ENCODE measurements around the gene E2F2. TPM values are rescaled to one million over a fixed set of nuclear protein-coding genes. Genes with fewer than 3 reads are reported as not detected.
"Not testable (repeated sequence)": the region's sequence is repeated elsewhere in the genome, so short reads cannot be mapped to it uniquely, and the experiment has no call there.

The E2F2 gene
- polyA plus RNA-seq, 1 donor from 2014 or later: 2.2 TPM

DNA sequence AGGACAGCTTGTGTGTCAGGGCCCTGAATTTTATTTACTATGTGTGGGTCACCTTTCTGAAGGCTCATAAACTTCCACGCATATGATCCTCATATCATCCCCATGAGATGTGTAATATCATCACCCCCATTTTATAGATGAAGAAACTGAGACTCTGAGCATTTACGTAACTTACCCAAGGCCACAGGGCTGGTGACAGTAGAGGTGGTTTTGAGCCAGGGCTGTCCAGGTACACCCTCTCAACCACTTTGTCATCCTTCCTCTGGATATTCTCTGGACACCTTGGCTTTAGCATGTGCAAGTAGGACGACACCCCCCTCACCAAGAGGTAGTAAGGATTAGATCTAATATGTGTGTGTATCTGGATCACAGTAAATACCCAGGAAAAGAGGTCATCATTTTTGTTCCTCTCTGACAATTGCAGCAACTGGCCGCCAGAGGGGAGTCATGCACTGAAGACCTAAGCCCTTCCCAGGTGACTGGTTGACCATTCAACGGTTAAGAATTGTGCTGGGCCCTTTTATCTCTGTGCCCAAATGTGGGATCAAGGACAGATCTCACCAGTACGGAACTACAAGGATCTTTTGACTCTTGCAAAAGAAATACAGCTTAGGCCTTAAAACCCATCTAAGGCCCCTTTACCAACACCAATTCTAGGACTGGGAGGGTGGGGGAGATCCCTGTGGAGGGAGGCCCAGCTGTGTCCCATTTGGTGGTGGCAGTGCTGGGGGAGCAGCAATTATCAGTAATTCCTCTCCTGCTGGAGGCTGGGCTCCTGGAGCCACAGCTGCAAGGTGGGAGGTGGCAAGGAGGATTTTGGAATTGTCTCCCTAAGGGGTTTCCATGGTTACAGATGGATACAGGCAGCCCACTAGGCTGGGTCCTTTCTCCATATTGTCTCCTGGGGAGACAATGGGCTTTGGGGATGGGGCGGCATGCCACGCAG is 13.7 kb upstream of the E2F2 start:
- Mint-ChIP-seq H3K9me3 (no peaks in the 10 kb centered on the region), H3K36me3 (no peaks in the 10 kb centered on the region), H3K27me3 (no peaks in the 10 kb centered on the region), H3K27ac (no peak overlapping the region), H3K4me1 (peaks cover 11 to 23% (median 21%) of the 10 kb centered on the region in 3 donors), H3K4me3 (no peak overlapping the region)

DNA sequence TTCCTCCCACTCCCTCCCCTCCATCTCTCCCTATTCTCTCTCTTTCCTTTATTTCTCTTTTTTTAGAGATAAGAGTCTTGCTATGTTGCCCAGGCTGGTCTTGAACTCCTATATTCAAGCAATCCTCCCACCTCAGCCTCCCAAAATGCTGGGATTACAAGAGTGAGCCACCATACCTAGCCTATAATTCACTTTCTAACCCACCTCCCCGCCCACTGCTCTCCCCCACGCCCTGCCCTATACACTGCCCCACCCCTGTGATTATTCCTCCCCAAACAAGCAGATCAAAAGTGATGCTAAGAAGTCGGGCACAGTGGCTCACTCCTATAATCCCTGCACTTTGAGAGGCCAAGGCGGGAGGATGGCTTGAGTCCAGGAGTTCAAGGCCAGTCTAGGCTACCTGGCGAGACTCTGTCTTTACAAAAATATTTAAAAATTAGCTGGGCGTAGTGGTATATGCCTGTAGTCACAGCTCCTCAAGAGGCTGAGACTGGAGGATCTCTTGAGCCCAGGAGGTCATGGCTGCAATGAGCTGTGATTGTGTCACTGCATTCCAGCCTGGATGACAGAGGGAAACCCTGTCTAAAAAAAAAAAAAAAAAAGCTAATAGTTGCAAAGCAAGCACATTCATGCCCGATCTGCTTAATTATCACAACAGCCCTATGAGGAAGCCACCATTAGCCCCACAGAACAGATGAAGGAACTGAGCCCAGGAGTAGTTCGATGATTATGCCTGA is 12.8 kb upstream of the E2F2 start:
- Mint-ChIP-seq H3K4me3 (no peak overlapping the region), H3K9me3 (no peaks in the 10 kb centered on the region), H3K27ac (no peak overlapping the region), H3K4me1 (peaks cover 8 to 22% (median 19%) of the 10 kb centered on the region in 3 donors), H3K36me3 (no peaks in the 10 kb centered on the region), H3K27me3 (no peaks in the 10 kb centered on the region)

DNA sequence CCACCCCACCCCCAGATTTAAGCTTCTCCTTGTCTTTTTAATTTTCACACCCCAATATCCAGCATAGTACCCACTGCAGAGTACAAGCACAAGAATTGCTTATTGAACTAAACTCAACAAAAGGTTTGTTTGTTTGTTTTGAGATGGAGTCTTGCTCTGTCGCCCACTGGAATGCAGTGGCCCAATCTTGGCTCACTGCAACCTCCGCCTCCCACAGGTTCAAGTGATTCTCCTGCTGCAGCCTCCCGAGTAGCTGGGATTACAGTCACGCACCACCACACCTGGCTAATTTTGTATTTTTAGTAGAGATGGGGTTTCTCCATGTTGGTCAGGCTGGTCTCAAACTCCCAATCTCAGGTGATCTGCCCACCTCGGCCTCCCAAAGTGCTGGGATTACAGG is 11.9 kb upstream of the E2F2 start:
- not testable (repeated sequence) for H3K27ac Mint-ChIP-seq, H3K27me3 Mint-ChIP-seq, H3K36me3 Mint-ChIP-seq, H3K9me3 Mint-ChIP-seq, H3K4me3 Mint-ChIP-seq
- H3K4me1 Mint-ChIP-seq: peaks cover 6 to 21% (median 14%) of the 10 kb centered on the region in 3 donors

DNA sequence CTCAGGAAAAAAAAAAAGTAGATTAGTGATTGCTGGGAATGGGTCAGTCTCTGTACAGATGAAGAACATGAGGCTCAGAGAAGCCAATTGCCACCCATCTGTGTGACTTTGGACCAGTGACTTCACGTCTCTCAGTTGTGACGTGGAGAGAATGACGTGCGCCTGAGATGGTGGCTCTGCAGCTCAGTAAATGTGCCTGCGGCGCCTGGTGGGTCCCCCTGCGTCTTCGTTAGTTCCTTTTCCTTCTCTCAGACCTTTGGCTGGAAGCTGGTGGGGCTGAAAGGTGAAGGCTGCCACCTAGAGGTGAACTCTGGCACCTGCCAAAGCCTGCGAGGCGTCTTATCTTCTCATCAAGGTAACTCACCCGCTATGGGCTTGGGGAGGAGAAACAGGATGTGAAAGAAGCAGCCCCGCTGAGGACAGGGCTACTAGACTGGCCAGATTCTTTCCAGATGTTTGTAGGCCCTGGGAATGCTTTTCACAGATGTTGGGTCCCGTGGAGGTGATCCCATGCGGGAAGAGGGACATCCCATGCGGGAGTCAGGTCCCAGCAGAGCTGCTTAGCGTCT is 8.7 kb upstream of the E2F2 start:
- Mint-ChIP-seq H3K4me1 (peaks cover 18 to 24% (median 20%) of the 10 kb centered on the region in 3 donors), H3K27ac (peak overlapping the region; percentile 51 to 86 (median 59)), H3K36me3 (no peaks in the 10 kb centered on the region), H3K27me3 (no peaks in the 10 kb centered on the region), H3K4me3 (peak overlapping the region; percentile 19 to 89 (median 76)), H3K9me3 (no peaks in the 10 kb centered on the region)

DNA sequence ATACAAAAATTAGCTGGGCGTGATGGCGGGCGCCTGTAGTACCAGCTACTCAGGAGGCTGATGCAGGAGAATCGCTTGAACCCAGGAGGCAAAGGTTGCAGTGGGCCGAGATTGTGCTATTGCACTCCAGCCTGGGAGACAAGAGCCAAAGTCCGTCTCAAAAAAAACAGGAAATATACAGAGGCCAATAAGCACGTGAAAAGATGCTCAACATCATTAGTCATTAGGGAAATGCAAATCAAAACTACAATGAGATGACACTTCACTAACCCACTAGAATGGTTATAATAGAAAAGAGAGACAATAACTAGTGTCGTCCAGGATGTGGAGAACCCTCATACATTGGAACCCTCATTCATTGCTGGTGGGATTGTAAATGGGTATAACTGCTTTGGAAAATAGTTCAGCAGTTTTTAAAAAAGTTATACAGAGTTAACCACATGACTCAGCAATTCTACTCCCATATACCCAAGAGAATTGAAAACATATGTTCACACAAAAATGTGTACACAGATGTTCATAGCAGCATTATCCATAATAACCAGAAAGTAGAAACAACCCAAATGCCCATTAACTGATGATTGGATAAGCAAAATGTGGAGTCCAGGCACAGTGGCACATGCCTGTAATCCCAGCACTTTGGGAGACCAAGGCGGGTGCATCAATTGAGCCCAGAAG is 6.4 kb upstream of the E2F2 start:
- no peak overlapping the region for H3K4me3 Mint-ChIP-seq
- H3K27me3 Mint-ChIP-seq: no peaks in the 10 kb centered on the region
- H3K4me1 Mint-ChIP-seq: peaks cover 27 to 29% (median 27%) of the 10 kb centered on the region in 3 donors
- no peaks in the 10 kb centered on the region for H3K9me3 Mint-ChIP-seq
- H3K36me3 Mint-ChIP-seq: no peaks in the 10 kb centered on the region
- H3K27ac Mint-ChIP-seq: peak overlapping the region in 2 of 3 donors; percentile 40 to 88

DNA sequence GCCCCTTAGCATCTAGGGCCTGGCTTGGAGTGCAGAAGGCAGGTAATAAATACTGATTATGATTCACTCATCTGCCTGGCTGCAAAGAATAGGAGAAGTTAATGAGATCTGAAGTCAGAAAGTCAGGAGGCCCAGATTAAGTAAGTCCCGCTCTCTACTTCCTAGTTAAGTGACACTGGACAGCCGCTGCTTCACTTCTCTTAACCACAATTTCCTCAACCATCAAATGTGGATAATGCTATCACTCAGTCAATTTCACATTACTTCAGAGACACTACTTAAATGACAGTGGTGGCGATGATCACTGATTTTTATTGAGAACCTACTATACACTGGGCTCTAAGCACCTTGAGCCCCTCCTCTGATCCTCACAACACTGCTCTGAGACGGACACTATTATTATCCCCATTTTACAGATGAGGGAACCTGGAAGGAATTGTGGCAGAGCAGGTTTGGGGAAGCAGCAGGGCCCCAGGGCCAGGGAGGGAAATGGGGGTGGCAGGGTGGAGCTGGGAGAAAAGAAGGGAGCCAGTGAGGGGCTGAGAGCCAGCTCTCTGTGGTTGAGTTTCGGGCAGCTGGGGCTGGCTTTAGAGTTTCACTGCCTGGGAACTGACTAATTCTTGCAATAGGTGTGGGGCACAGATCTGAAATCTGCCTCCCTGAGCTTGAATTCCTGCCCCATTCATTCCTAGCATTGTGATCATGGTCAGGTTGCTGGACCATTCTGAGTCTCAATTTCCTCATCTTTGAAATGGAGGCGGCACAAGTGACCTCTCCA is 2.4 kb upstream of the E2F2 start:
- Mint-ChIP-seq H3K27ac (peak overlapping the region; percentile 13 to 75 (median 33)), H3K36me3 (no peaks in the 10 kb centered on the region), H3K4me3 (peak overlapping the region in 2 of 4 donors; percentile 48 to 63), H3K9me3 (no peaks in the 10 kb centered on the region), H3K4me1 (peaks cover 44 to 49% (median 45%) of the 10 kb centered on the region in 3 donors), H3K27me3 (no peaks in the 10 kb centered on the region)

DNA sequence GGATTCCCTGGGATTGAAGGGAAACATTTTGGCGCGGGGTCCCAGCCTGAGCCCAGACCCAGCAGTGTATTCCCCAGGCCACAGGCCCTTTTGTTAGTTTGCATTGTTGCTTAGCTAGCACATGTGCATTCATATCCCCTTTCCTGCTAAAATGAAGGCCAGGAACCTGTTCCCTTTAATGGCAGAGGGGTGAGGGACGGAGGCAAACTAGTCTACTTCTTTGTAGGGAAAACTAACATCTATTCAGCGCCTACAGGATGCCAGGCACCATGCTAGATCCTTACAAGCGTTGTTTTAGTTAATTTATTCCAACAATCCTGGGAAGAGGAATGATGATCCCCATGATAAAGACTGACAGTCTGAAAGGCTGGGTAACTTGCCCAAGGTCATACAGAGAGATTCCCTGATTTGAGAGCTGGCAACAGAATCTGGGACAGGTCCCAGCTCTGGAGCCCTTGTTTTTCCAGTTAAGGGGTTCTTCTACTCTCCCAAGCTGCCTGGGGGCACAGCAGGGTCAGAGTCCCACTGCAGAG is 595 bp upstream of the E2F2 start:
- Mint-ChIP-seq H3K27me3 (no peaks in the 10 kb centered on the region), H3K27ac (peak overlapping the region in 1 of 3 donors; percentile 67), H3K36me3 (no peaks in the 10 kb centered on the region), H3K4me1 (peaks cover 51 to 60% (median 51%) of the 10 kb centered on the region in 3 donors), H3K9me3 (no peaks in the 10 kb centered on the region), H3K4me3 (peak overlapping the region; percentile 48 to 95 (median 92))

DNA sequence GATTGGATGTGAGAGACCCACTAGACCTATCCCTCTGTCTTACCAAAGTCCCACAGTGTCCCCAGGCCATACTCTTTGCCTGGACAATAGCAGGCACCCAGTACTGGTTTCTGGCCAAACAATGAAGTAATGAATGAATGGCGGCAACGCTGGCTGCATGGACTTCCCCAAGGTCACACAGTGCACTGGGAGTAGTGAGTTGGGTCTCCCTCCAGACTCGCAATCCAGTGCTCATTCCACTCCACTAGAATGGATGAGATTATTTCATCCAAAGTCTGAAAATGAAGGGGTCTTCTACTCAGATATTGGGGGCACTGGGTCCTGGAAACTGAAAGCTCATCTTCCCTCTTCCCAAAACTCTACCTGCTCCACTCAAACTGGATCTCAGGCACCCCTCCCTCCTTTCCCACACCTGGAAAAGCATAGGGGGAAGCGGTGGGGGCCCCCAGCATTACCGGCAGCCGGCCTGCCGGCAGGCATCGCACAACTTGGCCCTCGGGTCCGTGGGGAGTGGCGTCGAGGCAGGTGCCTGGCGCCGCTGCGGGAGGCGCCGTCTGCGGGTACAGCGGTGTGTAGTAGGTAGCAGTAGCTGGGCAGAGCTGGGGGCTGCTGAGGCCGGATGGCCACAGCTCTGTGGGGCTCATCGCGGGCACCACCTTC is 816 bp downstream of the E2F2 start:
- Mint-ChIP-seq H3K4me1 (peaks cover 61 to 72% (median 63%) of the 10 kb centered on the region in 3 donors), H3K27me3 (no peaks in the 10 kb centered on the region), H3K27ac (peak overlapping the region in 2 of 3 donors; percentile 40 to 84)

DNA sequence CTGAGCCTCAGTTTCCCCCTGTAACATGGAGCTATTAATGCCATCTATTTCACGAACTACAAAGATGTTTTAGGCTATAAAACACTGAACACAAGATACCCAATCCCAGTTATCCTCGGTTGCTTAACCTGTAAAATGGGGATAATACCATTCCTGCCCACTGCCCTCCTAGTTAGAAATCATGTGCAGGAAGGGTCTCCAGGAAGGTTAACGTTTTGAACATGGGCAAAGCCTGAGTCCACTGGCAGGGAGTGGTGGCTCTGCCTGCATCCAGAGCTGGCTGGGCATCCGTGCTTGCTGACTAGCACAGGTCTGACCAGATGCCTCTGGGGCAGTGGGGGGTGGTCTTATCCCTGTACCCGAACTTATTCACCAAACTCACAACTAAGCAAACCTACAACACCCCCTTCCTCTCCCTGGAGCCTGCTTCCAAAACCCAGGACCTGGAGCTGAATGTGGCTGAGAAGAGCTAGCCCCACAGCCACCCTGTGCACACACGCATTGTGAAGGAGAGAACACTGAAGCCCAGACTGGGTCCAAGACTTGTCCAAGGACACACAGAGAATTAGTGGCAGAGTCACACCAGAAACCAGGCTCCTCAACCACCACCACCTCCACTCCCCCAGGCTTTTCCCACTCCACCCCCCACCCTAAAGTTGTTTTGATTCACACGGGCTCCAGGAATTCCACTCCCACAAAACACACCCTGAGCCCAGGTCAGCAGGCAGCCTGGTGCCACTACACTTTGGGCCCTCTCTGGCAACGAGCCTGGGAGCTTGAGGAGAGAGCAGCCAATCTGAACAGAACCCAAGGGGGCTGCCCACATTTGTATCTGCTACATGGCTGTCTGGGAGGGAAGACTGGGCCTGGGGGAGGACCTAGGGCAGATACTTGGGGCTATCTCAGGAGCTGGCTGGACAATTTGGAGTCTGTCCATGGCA is 1.6 kb downstream of the E2F2 start:
- H3K27ac Mint-ChIP-seq: peak overlapping the region; percentile 40 to 87 (median 84)
- H3K4me3 Mint-ChIP-seq: peak overlapping the region; percentile 67 to 91 (median 80)
- peaks cover 67 to 75% (median 67%) of the 10 kb centered on the region in 3 donors for H3K4me1 Mint-ChIP-seq
- H3K36me3 Mint-ChIP-seq: no peaks in the 10 kb centered on the region
- H3K9me3 Mint-ChIP-seq: no peaks in the 10 kb centered on the region
- H3K27me3 Mint-ChIP-seq: no peaks in the 10 kb centered on the region

More for the DNA sequence above, 816 bp downstream of the E2F2 start:
- Mint-ChIP-seq H3K9me3 (no peaks in the 10 kb centered on the region), H3K36me3 (no peaks in the 10 kb centered on the region), H3K4me3 (peak overlapping the region; percentile 67 to 87 (median 80))

DNA sequence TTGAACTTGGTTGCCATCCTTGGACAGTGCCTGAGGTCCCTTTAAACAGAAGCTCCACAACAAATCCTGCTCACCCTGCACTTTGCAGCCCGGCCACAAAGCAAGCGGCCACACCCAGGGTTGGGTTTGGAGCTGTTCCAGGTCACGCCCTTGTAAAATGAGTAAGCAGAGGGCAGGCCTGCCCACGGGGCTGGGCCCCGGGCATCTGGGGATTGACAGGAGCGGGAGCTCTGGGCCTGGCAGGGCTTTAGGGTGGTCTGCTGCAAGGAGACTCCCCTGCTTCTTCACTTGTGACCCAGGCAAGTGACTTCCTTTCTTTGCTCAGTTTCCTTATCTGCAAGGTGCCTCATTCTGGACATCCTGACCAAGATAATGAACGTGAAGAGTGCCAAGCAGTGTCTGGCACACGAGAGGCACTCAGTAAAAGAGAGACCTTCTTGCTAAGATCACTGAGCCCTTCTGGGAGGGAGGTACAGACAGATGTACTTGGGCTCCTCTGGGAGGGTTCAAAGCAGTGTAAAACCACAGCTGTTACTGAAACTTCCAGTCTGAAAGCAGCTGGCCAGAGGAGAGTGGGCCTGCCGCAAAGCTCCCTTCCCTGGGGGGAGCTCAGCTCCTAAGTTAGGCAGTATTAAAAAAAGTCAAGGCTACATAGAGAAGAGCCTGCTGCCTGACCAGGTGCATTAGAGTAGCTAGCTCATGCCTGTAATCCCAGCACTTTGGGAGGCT is 2.6 kb downstream of the E2F2 start:
- H3K4me1 Mint-ChIP-seq: peaks cover 70 to 78% (median 74%) of the 10 kb centered on the region in 3 donors
- H3K9me3 Mint-ChIP-seq: no peaks in the 10 kb centered on the region
- peak overlapping the region; percentile 35 to 87 (median 84) for H3K27ac Mint-ChIP-seq
- peak overlapping the region; percentile 55 to 91 (median 80) for H3K4me3 Mint-ChIP-seq
- H3K27me3 Mint-ChIP-seq: no peaks in the 10 kb centered on the region
- no peaks in the 10 kb centered on the region for H3K36me3 Mint-ChIP-seq

DNA sequence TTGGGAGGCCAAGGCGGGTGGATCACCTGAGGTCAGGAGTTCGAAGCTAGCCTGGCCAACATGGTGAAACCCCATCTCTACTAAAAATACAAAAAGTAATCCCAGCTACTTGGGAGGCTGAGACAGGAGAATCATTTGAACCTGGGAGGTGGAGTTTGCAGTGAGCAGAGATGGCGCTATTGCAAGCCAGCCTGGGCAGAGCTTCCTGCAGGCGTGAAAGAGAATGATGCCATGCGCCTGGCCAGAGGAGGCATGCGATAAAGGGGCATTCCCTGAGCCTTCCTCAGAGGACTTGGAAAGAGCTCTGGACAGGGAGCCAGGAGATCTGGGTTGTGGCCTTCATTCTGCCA is 3.2 kb downstream of the E2F2 start:
- peak overlapping the region; percentile 35 to 87 (median 84) for H3K27ac Mint-ChIP-seq
- H3K9me3 Mint-ChIP-seq: no peaks in the 10 kb centered on the region
- peak overlapping the region; percentile 55 to 91 (median 80) for H3K4me3 Mint-ChIP-seq
- no peaks in the 10 kb centered on the region for H3K27me3 Mint-ChIP-seq
- peaks cover 67 to 74% (median 73%) of the 10 kb centered on the region in 3 donors for H3K4me1 Mint-ChIP-seq
- H3K36me3 Mint-ChIP-seq: no peaks in the 10 kb centered on the region

DNA sequence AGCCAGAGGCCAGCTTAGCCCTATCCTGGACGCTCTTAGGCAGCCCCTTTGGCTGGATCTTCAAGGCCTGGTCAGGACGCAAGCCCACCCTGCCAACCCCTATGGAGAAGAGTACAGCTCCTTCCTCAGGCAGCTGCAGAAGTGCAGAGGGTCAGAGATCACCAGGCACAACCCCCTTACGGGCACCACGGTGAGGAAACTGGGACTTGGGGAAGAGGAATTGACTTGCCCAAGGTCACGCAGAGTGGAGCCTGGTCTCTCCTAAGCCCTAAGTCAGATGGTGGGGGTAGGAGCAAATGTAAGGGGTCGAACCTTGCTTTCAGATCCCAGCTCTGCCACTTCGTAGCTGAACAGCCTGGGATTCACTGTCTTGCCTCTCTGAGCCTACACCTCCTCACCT is 3.7 kb downstream of the E2F2 start:
- H3K27ac Mint-ChIP-seq: peak overlapping the region in 2 of 3 donors; percentile 59 to 84
- no peaks in the 10 kb centered on the region for H3K9me3 Mint-ChIP-seq
- peak overlapping the region; percentile 55 to 91 (median 78) for H3K4me3 Mint-ChIP-seq
- no peaks in the 10 kb centered on the region for H3K36me3 Mint-ChIP-seq
- H3K4me1 Mint-ChIP-seq: peaks cover 70 to 77% (median 76%) of the 10 kb centered on the region in 3 donors
- no peaks in the 10 kb centered on the region for H3K27me3 Mint-ChIP-seq
